ENCODE measurements around the gene CD7.
"Not testable (repeated sequence)": the region's sequence is repeated elsewhere in the genome, so short reads cannot be mapped to it uniquely, and the experiment has no call there.

GRCh38 chr17:82347994-82348393, 30.6 kb upstream of the CD7 start:
- TF ChIP-seq POLR2A (IDR thresholded peaks at IDR 0.05; ENCODE audit: low read depth, low read length); POLR2AphosphoS5 (IDR thresholded peaks at IDR 0.05; ENCODE audit: low read depth, low read length); TAF1 (IDR thresholded peaks at IDR 0.05; ENCODE audit: borderline replicate concordance, low read depth, low read length): not testable (repeated sequence)

All from GM12892 (cell line).